Measurements from ENCODE around the gene IGLON5.

Gene IGLON5

GRCh38 chr19:51346742-51347141 is 35.3 kb downstream of the IGLON5 start:
- Histone ChIP-seq H3K4me1 (ENCODE audit: control insufficient read depth in 1 of 2, insufficient read depth in 2 of 2, low read length in 2 of 2) (no peaks in the 10 kb centered on the region), H2AFZ (ENCODE audit: insufficient read depth, low read length, poor library complexity) (no peak overlapping the region), H3K4me2 (ENCODE audit: low read length) (no peak overlapping the region), H4K12ac (ENCODE audit: low read depth, low read length) (no peak overlapping the region), H3K14ac (ENCODE audit: low read length) (no peak overlapping the region), H2BK120ac (ENCODE audit: insufficient read depth, low read length, poor library complexity) (no peak overlapping the region), H3K27ac (ENCODE audit: low read depth, low read length) (no peak overlapping the region), H3K23ac (ENCODE audit: low read length) (no peak overlapping the region), H3K36me3 (ENCODE audit: control insufficient read depth in 1 of 2, insufficient read depth in 2 of 2, low read length in 2 of 2) (peaks cover 22 to 24% of the 10 kb centered on the region in 2 experiments), H3K9ac (ENCODE audit: low read length) (no peak overlapping the region), H3K18ac (ENCODE audit: low read length) (no peak overlapping the region), H3K27me3 (ENCODE audit: insufficient read depth, low read length) (no peaks in the 10 kb centered on the region), H3K4ac (ENCODE audit: low read depth, low read length) (no peak overlapping the region), H2BK12ac (ENCODE audit: low read length) (no peak overlapping the region), H3K4me3 (ENCODE audit: low read depth, low read length) (no peak overlapping the region), H4K91ac (ENCODE audit: low read depth, low read length) (no peak overlapping the region), H3K79me2 (ENCODE audit: control insufficient read depth, insufficient read depth, low read length, poor library complexity) (no peaks in the 10 kb centered on the region), H3K79me1 (ENCODE audit: low read length) (no peaks in the 10 kb centered on the region), H4K8ac (ENCODE audit: low read depth, low read length) (no peak overlapping the region), H2BK5ac (ENCODE audit: low read depth, low read length, poor library complexity) (no peak overlapping the region), H2AK5ac (ENCODE audit: low read length) (no peak overlapping the region), H3K9me3 (ENCODE audit: insufficient read depth, low read depth, low read length) (no peaks in the 10 kb centered on the region)
- DNase-seq = no peak
- WGBS (ENCODE audit: extremely low coverage, insufficient coverage, insufficient read length) = no CpG with 5 or more reads among the region's 17 CpGs

DNA sequence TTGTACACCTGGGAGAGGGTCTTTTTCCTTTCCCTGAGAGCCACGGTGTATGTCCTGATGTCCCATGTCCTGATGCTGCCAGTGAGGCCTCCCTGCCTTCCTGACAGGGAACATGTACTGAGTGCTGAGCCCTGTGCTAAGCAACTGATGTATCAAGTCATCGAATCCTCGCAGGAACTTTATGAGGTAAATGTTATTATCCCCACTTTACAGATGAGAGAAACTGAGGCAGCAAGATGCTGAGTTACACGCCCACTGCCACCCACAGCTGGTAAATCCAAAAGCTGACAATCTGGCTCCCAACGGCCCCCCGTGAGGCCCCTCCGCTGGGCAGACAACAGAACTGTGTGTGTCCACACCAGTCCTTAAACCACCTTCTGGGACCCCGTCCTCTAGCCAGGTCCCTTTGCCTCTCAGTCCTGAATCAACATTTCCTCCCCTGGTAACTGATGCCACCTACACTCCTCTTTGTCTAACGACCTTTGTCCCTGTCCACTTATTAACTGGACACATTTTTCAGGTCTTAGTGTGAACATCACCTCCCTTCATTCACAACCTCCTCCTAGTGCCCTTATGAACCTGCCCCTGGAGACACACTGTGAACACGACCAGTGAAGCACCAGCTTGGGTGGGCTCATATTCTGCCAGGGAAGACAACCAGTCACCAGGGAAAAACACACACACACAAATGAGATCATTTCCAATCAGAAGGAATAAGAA is 35.9 kb downstream of the IGLON5 start:
- no peak overlapping the region for H2BK5ac ChIP-seq (ENCODE audit: low read depth, low read length, poor library complexity)

GRCh38 chr19:51351266-51351990 is 40.0 kb downstream of the IGLON5 start:
- DNase-seq = no peak
- no peak overlapping the region for H2BK120ac ChIP-seq (ENCODE audit: insufficient read depth, low read length, poor library complexity)
- peaks cover 13 to 18% of the 10 kb centered on the region in 2 experiments for H3K36me3 ChIP-seq (ENCODE audit: control insufficient read depth in 1 of 2, insufficient read depth in 2 of 2, low read length in 2 of 2)
- no peak overlapping the region for H3K4me3 ChIP-seq (ENCODE audit: low read depth, low read length)
- no peak overlapping the region for H3K18ac ChIP-seq (ENCODE audit: low read length)
- H4K12ac ChIP-seq (ENCODE audit: low read depth, low read length) = no peak overlapping the region
- H3K4me1 ChIP-seq (ENCODE audit: control insufficient read depth in 1 of 2, insufficient read depth in 2 of 2, low read length in 2 of 2) = peaks cover 5% of the 10 kb centered on the region in 2 experiments
- no CpG with 5 or more reads among the region's 11 CpGs for WGBS (ENCODE audit: extremely low coverage, insufficient coverage, insufficient read length)
- no peak overlapping the region for H3K4me2 ChIP-seq (ENCODE audit: low read length)
- H3K9me3 ChIP-seq (ENCODE audit: insufficient read depth, low read depth, low read length) = peaks cover 2% of the 10 kb centered on the region
- H2AFZ ChIP-seq (ENCODE audit: insufficient read depth, low read length, poor library complexity) = no peak overlapping the region
- H2BK5ac ChIP-seq (ENCODE audit: low read depth, low read length, poor library complexity) = no peak overlapping the region
- no peak overlapping the region for H2AK5ac ChIP-seq (ENCODE audit: low read length)
- H3K4ac ChIP-seq (ENCODE audit: low read depth, low read length) = no peak overlapping the region
- H3K14ac ChIP-seq (ENCODE audit: low read length) = no peak overlapping the region
- no peak overlapping the region for H4K91ac ChIP-seq (ENCODE audit: low read depth, low read length)
- H3K23ac ChIP-seq (ENCODE audit: low read length) = no peak overlapping the region
- H3K79me2 ChIP-seq (ENCODE audit: control insufficient read depth, insufficient read depth, low read length, poor library complexity) = no peaks in the 10 kb centered on the region
- no peak overlapping the region for H3K9ac ChIP-seq (ENCODE audit: low read length)
- no peak overlapping the region for H2BK12ac ChIP-seq (ENCODE audit: low read length)
- H3K79me1 ChIP-seq (ENCODE audit: low read length) = peaks cover 2% of the 10 kb centered on the region
- H4K8ac ChIP-seq (ENCODE audit: low read depth, low read length) = no peak overlapping the region
- no peak overlapping the region for H3K27ac ChIP-seq (ENCODE audit: low read depth, low read length)
- H3K27me3 ChIP-seq (ENCODE audit: insufficient read depth, low read length) = no peaks in the 10 kb centered on the region

More for the DNA sequence above, 35.9 kb downstream of the IGLON5 start:
- Histone ChIP-seq H3K9ac (ENCODE audit: low read length) (no peak overlapping the region), H4K8ac (ENCODE audit: low read depth, low read length) (no peak overlapping the region), H2BK12ac (ENCODE audit: low read length) (no peak overlapping the region), H3K4me3 (ENCODE audit: low read depth, low read length) (no peak overlapping the region), H2AFZ (ENCODE audit: insufficient read depth, low read length, poor library complexity) (no peak overlapping the region), H3K36me3 (ENCODE audit: control insufficient read depth in 1 of 2, insufficient read depth in 2 of 2, low read length in 2 of 2) (peaks cover 22 to 24% of the 10 kb centered on the region in 2 experiments), H4K12ac (ENCODE audit: low read depth, low read length) (no peak overlapping the region), H2AK5ac (ENCODE audit: low read length) (no peak overlapping the region), H3K18ac (ENCODE audit: low read length) (no peak overlapping the region), H3K27ac (ENCODE audit: low read depth, low read length) (no peak overlapping the region), H2BK120ac (ENCODE audit: insufficient read depth, low read length, poor library complexity) (no peak overlapping the region), H3K23ac (ENCODE audit: low read length) (no peak overlapping the region), H3K9me3 (ENCODE audit: insufficient read depth, low read depth, low read length) (no peaks in the 10 kb centered on the region), H3K14ac (ENCODE audit: low read length) (no peak overlapping the region), H3K4me2 (ENCODE audit: low read length) (no peak overlapping the region), H3K4ac (ENCODE audit: low read depth, low read length) (no peak overlapping the region), H3K79me1 (ENCODE audit: low read length) (no peaks in the 10 kb centered on the region), H3K79me2 (ENCODE audit: control insufficient read depth, insufficient read depth, low read length, poor library complexity) (no peaks in the 10 kb centered on the region), H3K4me1 (ENCODE audit: control insufficient read depth in 1 of 2, insufficient read depth in 2 of 2, low read length in 2 of 2) (no peaks in the 10 kb centered on the region), H4K91ac (ENCODE audit: low read depth, low read length) (no peak overlapping the region), H3K27me3 (ENCODE audit: insufficient read depth, low read length) (no peaks in the 10 kb centered on the region)
- DNase-seq = no peak
- WGBS (ENCODE audit: extremely low coverage, insufficient coverage, insufficient read length) = no CpG with 5 or more reads among the region's 10 CpGs

GRCh38 chr19:51352783-51353360 is 41.4 kb downstream of the IGLON5 start:
- Histone ChIP-seq H3K9me3 (ENCODE audit: insufficient read depth, low read depth, low read length) (peaks cover 2% of the 10 kb centered on the region), H3K79me2 (ENCODE audit: control insufficient read depth, insufficient read depth, low read length, poor library complexity) (no peaks in the 10 kb centered on the region), H2AFZ (ENCODE audit: insufficient read depth, low read length, poor library complexity) (no peak overlapping the region), H3K4me1 (ENCODE audit: control insufficient read depth in 1 of 2, insufficient read depth in 2 of 2, low read length in 2 of 2) (peaks cover 5% of the 10 kb centered on the region in 2 experiments), H3K4me3 (ENCODE audit: low read depth, low read length) (no peak overlapping the region), H3K23ac (ENCODE audit: low read length) (no peak overlapping the region), H4K8ac (ENCODE audit: low read depth, low read length) (no peak overlapping the region), H3K36me3 (ENCODE audit: control insufficient read depth in 1 of 2, insufficient read depth in 2 of 2, low read length in 2 of 2) (peaks cover 8 to 12% of the 10 kb centered on the region in 2 experiments), H3K18ac (ENCODE audit: low read length) (no peak overlapping the region), H3K4ac (ENCODE audit: low read depth, low read length) (no peak overlapping the region), H3K27ac (ENCODE audit: low read depth, low read length) (no peak overlapping the region), H2BK120ac (ENCODE audit: insufficient read depth, low read length, poor library complexity) (no peak overlapping the region), H2BK5ac (ENCODE audit: low read depth, low read length, poor library complexity) (no peak overlapping the region), H3K79me1 (ENCODE audit: low read length) (peaks cover 2% of the 10 kb centered on the region), H4K12ac (ENCODE audit: low read depth, low read length) (no peak overlapping the region), H2BK12ac (ENCODE audit: low read length) (no peak overlapping the region), H3K27me3 (ENCODE audit: insufficient read depth, low read length) (no peaks in the 10 kb centered on the region), H3K4me2 (ENCODE audit: low read length) (no peak overlapping the region), H3K14ac (ENCODE audit: low read length) (no peak overlapping the region), H4K91ac (ENCODE audit: low read depth, low read length) (no peak overlapping the region), H3K9ac (ENCODE audit: low read length) (no peak overlapping the region), H2AK5ac (ENCODE audit: low read length) (no peak overlapping the region)
- WGBS (ENCODE audit: extremely low coverage, insufficient coverage, insufficient read length) = no CpG with 5 or more reads among the region's 16 CpGs
- DNase-seq = no peak

Data from trophoblast cell (in vitro differentiated cells and primary cell).